ACC112 (cell line): ENCODE measurements around the gene SLC48A1.

Source experiments
- H2AFZ ChIP-seq: fragments of 200-600 bp; sonication (generic); one replicate; pipeline ENCODE4 v1.6.0; 2017; ENCODE audit warnings: antibody characterized with exemption, low read length; ENCODE audit not compliant: unreplicated experiment
- H3K27ac ChIP-seq: fragments of 200-600 bp; sonication (generic); 2 replicates; pipeline ENCODE4 v1.5.1; 2014; ENCODE audit warnings: low read depth, mild to moderate bottlenecking, antibody characterized with exemption, low read length, moderate library complexity
- H3K27me3 ChIP-seq: fragments of 200-600 bp; sonication (generic); 2 replicates; pipeline ENCODE4 v1.6.1; 2014; ENCODE audit warnings: mild to moderate bottlenecking, antibody characterized with exemption, low read length, moderate library complexity, mixed read lengths; ENCODE audit not compliant: insufficient read depth
- H3K36me3 ChIP-seq: fragments of 200-600 bp; sonication (generic); 2 replicates; pipeline ENCODE4 v1.6.1; 2016; ENCODE audit warnings: mild to moderate bottlenecking, antibody characterized with exemption, low read length, moderate library complexity, mixed read lengths; ENCODE audit not compliant: insufficient read depth
- H3K4me1 ChIP-seq: fragments of 200-600 bp; sonication (generic); one replicate; pipeline ENCODE4 v1.6.1; 2016; ENCODE audit warnings: low read length, mixed read lengths; ENCODE audit not compliant: insufficient read depth, unreplicated experiment, control insufficient read depth
- H3K4me3 ChIP-seq: fragments of 200-600 bp; sonication (generic); 2 replicates; pipeline ENCODE4 v1.5.1; 2014; ENCODE audit warnings: mild to moderate bottlenecking, low read depth, low read length
- H3K79me2 ChIP-seq: fragments of 200-600 bp; sonication (generic); one replicate; pipeline ENCODE4 v1.6.0; 2016; ENCODE audit warnings: low read length; ENCODE audit not compliant: control insufficient read depth, unreplicated experiment, insufficient read depth

Gene SLC48A1

DNA sequence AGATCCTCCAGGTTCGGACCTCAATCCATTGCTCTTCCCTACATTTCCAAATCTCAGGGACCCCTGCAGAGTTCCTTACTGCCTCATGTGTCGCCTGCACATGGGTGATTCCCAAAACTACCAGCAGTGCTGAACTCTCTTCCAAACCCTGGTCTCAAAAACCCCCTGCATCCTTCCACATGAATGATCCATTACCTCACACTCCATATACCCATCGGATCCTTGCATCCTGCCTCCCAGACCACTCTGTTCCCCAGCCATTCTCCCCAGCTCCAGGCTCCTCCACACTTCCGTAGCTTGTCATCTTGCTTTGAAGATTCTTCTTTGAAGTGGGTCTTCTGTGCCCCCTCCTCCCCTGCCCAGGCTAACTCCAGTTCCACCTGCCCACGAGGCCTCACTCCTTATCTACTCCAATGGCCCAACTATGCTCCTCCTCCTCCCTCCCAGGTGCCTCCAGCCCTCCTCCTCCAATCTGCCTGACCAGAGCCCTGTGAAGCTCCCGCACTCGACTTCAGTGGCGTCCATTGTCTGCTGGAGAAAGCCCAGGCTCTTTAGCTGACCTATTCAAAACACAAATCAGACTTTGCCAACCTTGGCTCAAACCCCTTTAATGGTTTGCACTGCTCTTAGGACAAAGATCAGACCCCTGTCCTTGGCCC lies 28.1 kb upstream of the SLC48A1 start:
- no peak overlapping the region for H3K4me3 ChIP-seq
- H3K27me3 ChIP-seq, result no peaks in the 10 kb centered on the region
- H3K79me2 ChIP-seq, result no peaks in the 10 kb centered on the region
- H3K4me1 ChIP-seq, result peaks cover 11% of the 10 kb centered on the region
- H3K36me3 ChIP-seq, result no peaks in the 10 kb centered on the region
- H3K27ac ChIP-seq, result no peak overlapping the region
- H2AFZ ChIP-seq, result no peak overlapping the region

DNA sequence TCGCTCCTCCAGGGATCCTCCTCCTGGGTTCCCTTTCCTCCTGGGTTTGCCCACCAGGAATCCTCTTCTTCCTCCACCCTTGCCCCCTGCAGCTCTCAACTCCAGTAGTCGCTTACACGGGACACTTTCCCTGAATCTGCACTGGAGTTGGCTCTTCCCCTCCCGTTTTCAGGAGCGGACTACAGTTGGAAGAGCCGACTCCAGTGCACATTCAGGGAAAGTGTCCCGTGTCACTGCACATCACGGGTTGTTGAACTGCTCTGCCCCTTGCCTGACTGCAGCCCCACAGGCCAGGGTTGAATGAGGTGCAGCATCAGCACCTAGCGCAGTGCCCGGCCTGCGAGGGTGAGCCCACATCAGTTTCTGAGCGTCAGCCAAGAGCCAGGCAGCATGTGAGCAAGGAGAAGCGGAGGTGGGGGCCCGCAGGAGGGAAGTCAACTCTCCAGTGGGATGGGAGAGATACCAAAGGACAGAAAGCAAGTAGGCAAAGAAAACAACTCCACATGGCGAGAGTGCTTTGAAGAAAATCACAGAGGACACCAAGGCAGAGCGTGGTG lies 27.5 kb upstream of the SLC48A1 start:
- H3K27me3 ChIP-seq, result no peaks in the 10 kb centered on the region
- H3K36me3 ChIP-seq, result no peaks in the 10 kb centered on the region
- H3K4me3 ChIP-seq, result no peak overlapping the region
- H3K4me1 ChIP-seq, result peaks cover 11% of the 10 kb centered on the region
- no peak overlapping the region for H3K27ac ChIP-seq
- H3K79me2 ChIP-seq, result no peaks in the 10 kb centered on the region
- H2AFZ ChIP-seq, result no peak overlapping the region

DNA sequence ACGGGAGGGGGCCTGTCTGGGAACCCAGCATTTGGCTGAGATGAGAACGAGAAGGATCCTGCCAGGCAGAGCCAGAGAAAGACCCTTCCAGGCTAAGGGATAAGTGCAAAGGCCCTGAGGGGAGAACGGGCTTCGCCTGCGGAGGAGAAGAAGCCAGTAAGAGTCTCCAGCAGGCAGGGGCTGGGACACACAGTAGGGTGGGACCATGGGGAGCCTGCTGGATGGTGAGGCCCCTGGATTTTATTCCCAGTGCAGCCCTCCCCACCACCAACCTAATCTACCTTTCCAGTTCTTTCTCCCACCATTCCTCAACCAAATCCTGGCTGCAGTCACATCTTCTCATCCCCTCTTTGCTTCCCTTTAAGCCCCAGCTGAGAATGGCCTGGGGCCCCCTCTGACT lies 27.0 kb upstream of the SLC48A1 start:
- H3K4me1 ChIP-seq, result peaks cover 7% of the 10 kb centered on the region
- H3K27me3 ChIP-seq, result no peaks in the 10 kb centered on the region
- no peak overlapping the region for H3K4me3 ChIP-seq
- H2AFZ ChIP-seq, result no peak overlapping the region
- no peak overlapping the region for H3K27ac ChIP-seq
- no peaks in the 10 kb centered on the region for H3K36me3 ChIP-seq
- H3K79me2 ChIP-seq, result no peaks in the 10 kb centered on the region

DNA sequence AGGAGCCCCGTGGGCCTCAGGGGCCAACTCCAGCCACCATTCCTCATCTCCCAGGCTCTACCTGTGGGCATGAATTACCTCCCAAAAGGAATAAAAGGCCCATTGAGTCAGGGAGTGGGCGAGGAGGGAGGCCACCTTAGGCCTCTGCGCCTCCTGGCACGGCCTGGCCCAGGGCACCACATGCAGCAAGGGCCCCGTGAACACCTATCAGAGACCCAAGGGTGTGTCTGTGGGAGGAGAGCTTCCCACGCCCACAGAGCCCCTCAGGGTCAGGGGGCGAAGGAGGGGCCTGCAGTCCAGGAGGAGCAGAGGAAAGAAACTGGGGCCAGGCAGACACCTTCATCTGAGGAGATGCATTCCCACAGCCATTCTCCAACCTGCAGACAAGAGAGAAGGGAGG lies 26.5 kb upstream of the SLC48A1 start:
- H3K36me3 ChIP-seq, result no peaks in the 10 kb centered on the region
- H3K27ac ChIP-seq, result no peak overlapping the region
- H3K79me2 ChIP-seq, result no peaks in the 10 kb centered on the region
- no peak overlapping the region for H2AFZ ChIP-seq
- H3K4me1 ChIP-seq, result peaks cover 2% of the 10 kb centered on the region
- no peak overlapping the region for H3K4me3 ChIP-seq
- no peaks in the 10 kb centered on the region for H3K27me3 ChIP-seq

DNA sequence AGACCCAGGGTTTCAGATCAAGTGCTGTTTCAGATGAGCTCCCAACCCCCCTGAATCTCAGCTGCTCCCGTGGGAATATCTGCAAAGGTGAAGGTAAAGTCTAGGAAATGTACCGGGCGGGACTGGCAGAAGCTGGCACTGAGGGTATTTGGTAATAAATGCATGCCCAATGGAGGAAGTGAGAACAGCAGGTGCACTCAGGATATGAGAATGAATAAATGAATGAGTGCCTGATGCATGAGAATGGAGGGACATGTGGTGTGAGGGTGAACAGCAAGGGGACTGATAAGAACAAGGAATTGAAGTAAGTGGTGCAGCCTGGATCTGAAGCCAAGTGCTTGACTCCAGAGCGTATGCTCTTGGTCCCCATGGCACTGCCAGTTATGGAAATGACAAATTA lies 25.9 kb upstream of the SLC48A1 start:
- Histone ChIP-seq H3K27ac (no peak overlapping the region), H3K4me3 (no peak overlapping the region), H3K79me2 (no peaks in the 10 kb centered on the region)

DNA sequence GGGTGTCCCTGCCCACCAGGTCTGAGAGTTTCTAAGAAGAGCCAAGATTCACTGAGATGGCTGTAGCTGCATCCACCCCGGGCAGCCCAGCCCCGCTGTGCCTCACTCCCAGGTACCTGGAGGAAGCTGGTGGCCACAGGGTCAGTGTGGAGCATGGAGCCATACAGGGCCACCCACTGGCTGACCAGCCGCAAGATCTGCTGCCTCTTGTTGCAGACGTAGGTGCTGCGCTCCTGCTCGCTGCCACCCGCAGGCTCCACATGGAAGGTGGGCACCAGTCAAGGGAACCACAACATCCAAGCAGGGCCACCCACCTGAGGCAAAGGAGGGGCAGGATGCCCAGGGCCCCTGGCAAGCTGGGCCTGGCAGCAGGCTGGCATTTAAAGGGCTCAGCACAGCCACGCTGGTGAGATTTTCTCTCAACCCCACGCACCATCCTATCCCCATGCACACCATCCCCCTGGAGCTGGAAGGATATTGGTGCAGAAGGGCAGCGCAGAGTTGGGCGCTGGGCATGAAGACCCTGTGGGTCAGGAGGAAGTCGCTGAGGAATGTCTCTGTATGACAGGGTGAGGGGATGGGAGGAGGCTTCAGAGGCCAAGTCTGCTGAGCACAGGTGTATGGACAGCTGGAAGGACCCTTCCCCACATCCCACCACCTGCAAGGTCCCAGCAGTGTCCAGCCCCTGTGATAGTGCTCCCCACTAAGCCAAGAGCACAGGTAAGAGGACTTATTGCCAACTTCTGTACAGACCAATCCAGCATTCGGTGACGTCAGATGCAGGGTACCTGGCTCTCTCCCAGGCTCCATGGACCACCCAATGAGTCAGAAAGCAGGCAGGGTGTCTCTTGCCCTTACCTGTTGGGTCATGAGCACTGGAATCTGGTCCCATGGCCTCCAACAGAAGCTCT lies 25.2 kb upstream of the SLC48A1 start:
- Histone ChIP-seq H3K27me3 (no peaks in the 10 kb centered on the region), H3K4me1 (peaks cover 9% of the 10 kb centered on the region), H3K4me3 (no peak overlapping the region), H3K27ac (no peak overlapping the region), H3K79me2 (no peaks in the 10 kb centered on the region), H2AFZ (no peak overlapping the region), H3K36me3 (no peaks in the 10 kb centered on the region)

More for the DNA sequence above, 25.9 kb upstream of the SLC48A1 start:
- Histone ChIP-seq H3K36me3 (no peaks in the 10 kb centered on the region), H2AFZ (no peak overlapping the region), H3K4me1 (peaks cover 2% of the 10 kb centered on the region), H3K27me3 (no peaks in the 10 kb centered on the region)

DNA sequence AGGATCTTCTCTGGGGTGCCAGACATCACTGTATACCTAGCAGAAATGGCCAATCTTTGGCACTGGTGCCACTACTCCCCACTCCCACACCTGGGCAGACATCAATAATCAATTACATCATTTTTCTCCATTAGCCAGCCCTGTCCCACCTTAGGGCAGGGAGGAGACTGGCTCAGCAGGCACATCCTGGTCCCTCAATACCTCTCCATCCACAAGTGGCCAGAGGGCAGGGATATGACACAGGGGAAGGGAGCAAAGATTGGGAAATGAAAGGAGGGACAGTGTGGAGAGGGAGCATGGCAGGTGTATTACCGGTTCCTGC lies 24.6 kb upstream of the SLC48A1 start:
- H3K79me2 ChIP-seq, result no peaks in the 10 kb centered on the region
- no peak overlapping the region for H2AFZ ChIP-seq
- H3K27me3 ChIP-seq, result no peaks in the 10 kb centered on the region
- peaks cover 15% of the 10 kb centered on the region for H3K4me1 ChIP-seq
- no peaks in the 10 kb centered on the region for H3K36me3 ChIP-seq
- H3K4me3 ChIP-seq, result no peak overlapping the region
- no peak overlapping the region for H3K27ac ChIP-seq

DNA sequence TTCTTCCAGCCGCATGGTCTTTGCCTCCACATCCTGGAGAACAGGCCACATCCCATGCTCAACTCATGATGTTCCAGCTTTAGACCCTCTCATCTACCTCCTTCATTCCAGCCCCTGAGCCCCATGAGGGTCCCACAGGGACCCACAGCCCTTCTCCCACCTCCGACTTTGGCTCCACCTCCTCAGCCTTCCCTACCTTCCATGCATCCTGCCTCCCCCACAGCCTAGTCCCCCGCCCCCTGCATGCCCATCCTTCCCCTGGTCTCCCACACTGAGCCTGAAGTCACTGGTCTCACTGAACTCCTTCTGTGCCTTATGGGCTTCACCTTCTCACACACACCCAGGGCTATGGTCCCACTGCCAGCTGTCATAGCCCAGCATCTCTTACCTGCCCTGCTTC lies 24.1 kb upstream of the SLC48A1 start:
- Histone ChIP-seq H3K27me3 (no peaks in the 10 kb centered on the region), H2AFZ (no peak overlapping the region), H3K4me3 (no peak overlapping the region), H3K27ac (no peak overlapping the region), H3K79me2 (no peaks in the 10 kb centered on the region), H3K4me1 (peaks cover 20% of the 10 kb centered on the region), H3K36me3 (no peaks in the 10 kb centered on the region)

DNA sequence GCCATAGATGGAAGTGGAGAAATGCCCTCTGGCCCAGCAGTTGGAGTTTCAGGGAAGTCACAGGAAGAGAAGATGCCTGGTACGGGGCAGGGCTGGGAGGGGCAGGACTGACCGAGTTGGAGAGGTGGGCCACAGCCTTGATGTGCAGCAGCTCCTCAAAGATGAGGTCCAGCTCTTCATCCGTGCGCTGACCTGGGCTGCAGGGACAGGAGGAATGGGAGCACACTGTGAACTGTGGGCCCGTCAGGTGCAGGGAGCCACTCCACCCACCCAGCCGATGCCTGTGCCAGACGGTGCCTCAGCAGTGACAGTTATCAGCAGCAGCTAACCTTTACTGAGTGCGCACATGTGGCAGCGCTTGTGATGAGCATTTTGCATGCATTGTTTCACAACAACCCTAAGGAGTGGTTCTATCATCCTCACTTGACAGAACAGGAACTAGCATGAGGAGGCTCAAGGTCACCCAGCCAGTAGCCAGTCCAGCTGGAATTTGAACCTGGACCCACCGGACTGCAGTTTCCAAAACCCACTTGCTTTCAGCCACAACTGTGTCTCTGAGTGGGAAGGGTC lies 22.7 kb upstream of the SLC48A1 start:
- H3K27me3 ChIP-seq, result no peaks in the 10 kb centered on the region
- no peaks in the 10 kb centered on the region for H3K36me3 ChIP-seq
- peaks cover 33% of the 10 kb centered on the region for H3K4me1 ChIP-seq
- H3K27ac ChIP-seq, result no peak overlapping the region
- no peak overlapping the region for H3K4me3 ChIP-seq
- no peaks in the 10 kb centered on the region for H3K79me2 ChIP-seq
- H2AFZ ChIP-seq, result no peak overlapping the region

DNA sequence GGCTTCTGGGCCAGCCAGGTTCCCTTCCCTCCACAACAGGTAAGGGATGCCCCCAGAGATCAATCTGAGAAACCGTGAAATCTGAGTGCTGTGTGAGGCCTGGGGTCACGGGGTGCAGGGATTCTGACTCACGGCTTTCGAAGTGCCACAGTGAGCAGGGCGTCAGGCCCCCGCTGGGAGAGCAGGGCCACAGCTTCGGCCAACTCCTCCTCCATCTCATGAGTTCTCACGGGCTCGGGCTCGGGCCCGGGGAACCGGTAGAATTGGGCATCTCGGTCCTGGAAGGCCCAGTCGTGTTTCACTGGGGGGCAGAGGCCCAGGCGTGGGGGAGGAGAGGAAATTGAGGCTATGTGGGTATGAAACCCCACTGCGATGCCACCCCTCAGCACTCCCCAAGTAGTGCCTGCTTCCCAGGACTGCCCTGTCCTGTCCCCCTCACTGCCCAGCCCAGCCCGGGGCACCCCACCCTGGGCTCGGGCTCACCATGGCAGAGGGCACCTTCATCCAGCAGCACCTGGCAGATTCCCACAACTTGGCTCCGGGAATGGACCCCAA lies 22.0 kb upstream of the SLC48A1 start:
- H3K27me3 ChIP-seq, result no peaks in the 10 kb centered on the region
- no peak overlapping the region for H3K27ac ChIP-seq
- H3K4me3 ChIP-seq, result no peak overlapping the region
- H2AFZ ChIP-seq, result no peak overlapping the region
- no peaks in the 10 kb centered on the region for H3K36me3 ChIP-seq
- peaks cover 33% of the 10 kb centered on the region for H3K4me1 ChIP-seq
- H3K79me2 ChIP-seq, result no peaks in the 10 kb centered on the region
